Measurements from ENCODE around the gene MT1B. TPM values are rescaled to one million over a fixed set of nuclear protein-coding genes. Genes with fewer than 3 reads are reported as not detected.

MT1B gene
- polyA plus RNA-seq, 1 of the 3 experiments (the other 2 are of a cell fraction) = not detected

DNA sequence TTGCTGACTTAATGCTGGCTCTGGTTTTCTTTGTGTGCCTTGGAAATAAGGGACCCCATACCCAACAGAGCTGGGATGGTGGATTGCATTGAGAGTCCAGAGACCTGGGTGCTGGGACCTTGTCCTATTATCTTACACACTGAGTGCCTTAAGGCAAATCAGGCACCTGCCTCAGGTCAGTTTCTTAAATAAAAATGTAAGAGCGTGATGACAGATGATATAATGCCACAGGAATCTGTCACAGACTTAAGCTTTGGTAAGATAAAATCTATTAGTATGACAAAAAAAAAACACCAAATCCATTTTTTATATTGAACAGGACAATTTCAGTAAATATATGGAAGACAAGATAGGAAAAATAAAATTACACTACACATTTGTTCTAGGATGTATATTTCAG lies 11.6 kb upstream of the MT1B start (continued):
- TF ChIP-seq MXI1 (IDR thresholded peaks at IDR 0.05; ENCODE audit: low read depth, low read length) = no peak
- TF ChIP-seq MEF2A (IDR thresholded peaks at IDR 0.05; ENCODE audit: borderline replicate concordance, low read depth) = no peak
- no peak for TF ChIP-seq TCF12 (IDR thresholded peaks at IDR 0.05)
- no peak for TF ChIP-seq TAF1 (IDR thresholded peaks at IDR 0.05; ENCODE audit: borderline replicate concordance, low read depth, low read length)
- no peak for TF ChIP-seq RCOR1 (IDR thresholded peaks at IDR 0.05; ENCODE audit: low read length)
- no peak for TF ChIP-seq JUND (IDR thresholded peaks at IDR 0.05)
- TF ChIP-seq, protein P1, sequence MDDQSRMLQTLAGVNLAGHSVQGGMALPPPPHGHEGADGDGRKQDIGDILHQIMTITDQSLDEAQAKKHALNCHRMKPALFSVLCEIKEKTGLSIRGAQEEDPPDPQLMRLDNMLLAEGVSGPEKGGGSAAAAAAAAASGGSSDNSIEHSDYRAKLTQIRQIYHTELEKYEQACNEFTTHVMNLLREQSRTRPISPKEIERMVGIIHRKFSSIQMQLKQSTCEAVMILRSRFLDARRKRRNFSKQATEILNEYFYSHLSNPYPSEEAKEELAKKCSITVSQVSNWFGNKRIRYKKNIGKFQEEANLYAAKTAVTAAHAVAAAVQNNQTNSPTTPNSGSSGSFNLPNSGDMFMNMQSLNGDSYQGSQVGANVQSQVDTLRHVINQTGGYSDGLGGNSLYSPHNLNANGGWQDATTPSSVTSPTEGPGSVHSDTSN (IDR thresholded peaks at IDR 0.05) = no peak
- no peak for TF ChIP-seq FOSL2 (IDR thresholded peaks at IDR 0.05; ENCODE audit: borderline replicate concordance, low read depth)
- no peak for TF ChIP-seq FOXJ3 (CRISPR knock-in tag; IDR thresholded peaks at IDR 0.05)

DNA sequence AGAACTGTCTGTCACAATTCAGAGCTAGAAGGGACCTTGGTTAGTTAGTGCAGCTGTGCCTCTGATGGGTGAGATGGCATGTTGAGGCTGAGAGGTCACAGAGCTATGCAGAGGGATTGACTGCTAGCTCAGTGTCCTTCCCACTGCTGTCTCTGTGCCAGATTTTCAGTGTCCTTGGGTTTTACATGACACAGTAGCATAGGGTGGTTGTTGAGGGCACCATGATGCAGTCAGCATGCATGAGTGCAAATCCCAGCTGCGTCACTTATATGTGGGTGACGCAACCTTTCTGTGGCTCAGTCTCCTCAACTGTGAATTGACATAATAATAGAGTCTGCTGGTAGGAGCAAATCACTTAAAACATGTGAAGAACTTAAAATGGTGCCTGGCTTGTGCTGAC lies 10.5 kb upstream of the MT1B start:
- TF ChIP-seq ELF1 (IDR thresholded peaks at IDR 0.05) (no peak), RCOR1 (IDR thresholded peaks at IDR 0.05; ENCODE audit: low read length) (no peak), SIN3A (IDR thresholded peaks at IDR 0.05; ENCODE audit: borderline replicate concordance, low read depth, low read length) (no peak), FOXJ3 (CRISPR knock-in tag; IDR thresholded peaks at IDR 0.05) (no peak), CHD2 (IDR thresholded peaks at IDR 0.05; ENCODE audit: low read length, partially characterized antibody) (no peak)
- TF ChIP-seq, protein P1 (IDR thresholded peaks at IDR 0.05) = no peak
- TF ChIP-seq, protein P2, sequence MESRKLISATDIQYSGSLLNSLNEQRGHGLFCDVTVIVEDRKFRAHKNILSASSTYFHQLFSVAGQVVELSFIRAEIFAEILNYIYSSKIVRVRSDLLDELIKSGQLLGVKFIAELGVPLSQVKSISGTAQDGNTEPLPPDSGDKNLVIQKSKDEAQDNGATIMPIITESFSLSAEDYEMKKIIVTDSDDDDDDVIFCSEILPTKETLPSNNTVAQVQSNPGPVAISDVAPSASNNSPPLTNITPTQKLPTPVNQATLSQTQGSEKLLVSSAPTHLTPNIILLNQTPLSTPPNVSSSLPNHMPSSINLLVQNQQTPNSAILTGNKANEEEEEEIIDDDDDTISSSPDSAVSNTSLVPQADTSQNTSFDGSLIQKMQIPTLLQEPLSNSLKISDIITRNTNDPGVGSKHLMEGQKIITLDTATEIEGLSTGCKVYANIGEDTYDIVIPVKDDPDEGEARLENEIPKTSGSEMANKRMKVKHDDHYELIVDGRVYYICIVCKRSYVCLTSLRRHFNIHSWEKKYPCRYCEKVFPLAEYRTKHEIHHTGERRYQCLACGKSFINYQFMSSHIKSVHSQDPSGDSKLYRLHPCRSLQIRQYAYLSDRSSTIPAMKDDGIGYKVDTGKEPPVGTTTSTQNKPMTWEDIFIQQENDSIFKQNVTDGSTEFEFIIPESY (IDR thresholded peaks at IDR 0.05; ENCODE audit: borderline replicate concordance, low read depth) = no peak
- ChIA-PET CTCF (interaction anchor here (0.8 to 1.4 kb wide), 2 partner anchors 18 to 40 kb away, joined by 3 read pairs; no protein-coding TSS in a partner anchor), POLR2A (no interaction called here)
- DNase-seq = no peak
- no peak overlapping the region for H3K9ac ChIP-seq
- no peaks in the 10 kb centered on the region for H3F3A ChIP-seq (replicated peaks; ENCODE audit: insufficient read depth)
- no peaks in the 10 kb centered on the region for H3K79me2 ChIP-seq (ENCODE audit: insufficient read depth)
- no peaks in the 10 kb centered on the region for H4K20me1 ChIP-seq (ENCODE audit: insufficient read depth)
- H3K36me3 ChIP-seq (replicated peaks in 1 of 2; ENCODE audit: control insufficient read depth in 1 of 2, insufficient read depth in 2 of 2, low read length in 1 of 2) = no peaks in the 10 kb centered on the region
- H2AFZ ChIP-seq (ENCODE audit: low read depth) = no peak overlapping the region
- H3K4me2 ChIP-seq = no peak overlapping the region
- WGBS (ENCODE audit: low lambda C conversion rate) = 100% methylated on average over 2 of the region's 2 CpGs
- peaks cover 0 to 2% of the 10 kb centered on the region in 2 experiments; a peak in 1 of 4 replicates for H3K4me1 ChIP-seq (ENCODE audit: control insufficient read depth in 1 of 2, insufficient read depth in 2 of 2, low read depth in 1 of 2, low read length in 1 of 2)
- no peak overlapping the region for H3K4me3 ChIP-seq (ENCODE audit: low read depth in 2 of 2, low read length in 1 of 2)
- no peaks in the 10 kb centered on the region for H3K9me2 ChIP-seq
- H3K27ac ChIP-seq (ENCODE audit: low read depth in 2 of 2, low read length in 1 of 2) = no peak overlapping the region
- no peaks in the 10 kb centered on the region for H3K9me3 ChIP-seq
- peaks cover 24% of the 10 kb centered on the region; the same call in 1 of the 2 replicates for H3K27me3 ChIP-seq (ENCODE audit: insufficient read depth)
